Fibroblast of lung (primary cell): ENCODE measurements around the gene NAA38.

Experiments
- EZH2 ChIP-seq: IDR thresholded peaks from 2 replicates; pipeline ENCODE4 v1.5.1; 2012; ENCODE audit warnings: low read length, control low read depth, mild to moderate bottlenecking; ENCODE audit errors: missing control alignments
- TF ChIP-seq, protein P1 (sequence below), 2 donors: IDR thresholded peaks in 1 of 2; conservative IDR thresholded peaks in 1 of 2; 1 replicate in 1 of 2; 2 replicates in 1 of 2; pipeline ENCODE4 v1.5.1; 2011 to 2012; ENCODE audit warnings: low read length in 2 of 2, control low read depth in 1 of 2, inconsistent platforms in 1 of 2, low read depth in 1 of 2, mild to moderate bottlenecking in 1 of 2

- TF ChIP-seq, protein P1, sequence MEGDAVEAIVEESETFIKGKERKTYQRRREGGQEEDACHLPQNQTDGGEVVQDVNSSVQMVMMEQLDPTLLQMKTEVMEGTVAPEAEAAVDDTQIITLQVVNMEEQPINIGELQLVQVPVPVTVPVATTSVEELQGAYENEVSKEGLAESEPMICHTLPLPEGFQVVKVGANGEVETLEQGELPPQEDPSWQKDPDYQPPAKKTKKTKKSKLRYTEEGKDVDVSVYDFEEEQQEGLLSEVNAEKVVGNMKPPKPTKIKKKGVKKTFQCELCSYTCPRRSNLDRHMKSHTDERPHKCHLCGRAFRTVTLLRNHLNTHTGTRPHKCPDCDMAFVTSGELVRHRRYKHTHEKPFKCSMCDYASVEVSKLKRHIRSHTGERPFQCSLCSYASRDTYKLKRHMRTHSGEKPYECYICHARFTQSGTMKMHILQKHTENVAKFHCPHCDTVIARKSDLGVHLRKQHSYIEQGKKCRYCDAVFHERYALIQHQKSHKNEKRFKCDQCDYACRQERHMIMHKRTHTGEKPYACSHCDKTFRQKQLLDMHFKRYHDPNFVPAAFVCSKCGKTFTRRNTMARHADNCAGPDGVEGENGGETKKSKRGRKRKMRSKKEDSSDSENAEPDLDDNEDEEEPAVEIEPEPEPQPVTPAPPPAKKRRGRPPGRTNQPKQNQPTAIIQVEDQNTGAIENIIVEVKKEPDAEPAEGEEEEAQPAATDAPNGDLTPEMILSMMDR (conservative IDR thresholded peaks at IDR 0.05 in 1 of 2, IDR thresholded peaks at IDR 0.05 in 1 of 2; ENCODE audit: low read depth in 1 of 2, low read length in 2 of 2), result no peak
- no peak for TF ChIP-seq EZH2
These were observed 10.3 kb downstream of the NAA38 start for GRCh38 chr17:7846765-7847661.
